HepG2 (cell line): Measurements from ENCODE around the gene HSPA1L. TPM values are rescaled to one million over a fixed set of nuclear protein-coding genes. Genes with fewer than 3 reads are reported as not detected.

Experiments used
- AGO2 ChIP-seq: fragments of 200-400 bp; formaldehyde crosslinking; optimal IDR thresholded peaks from 2 replicates; pipeline ENCODE3; 2017; ENCODE audit warnings: mild to moderate bottlenecking, low read depth, low read length, moderate library complexity
- CBFB ChIP-seq: sonication (generic); formaldehyde crosslinking; IDR thresholded peaks from 2 replicates; pipeline ENCODE4 v1.4.0; 2020; ENCODE audit warnings: missing genetic modification reagents
- GPN1 ChIP-seq: sonication (generic); formaldehyde crosslinking; IDR thresholded peaks from 2 replicates; pipeline ENCODE4 v1.5.1; 2020; ENCODE audit warnings: missing genetic modification reagents, borderline replicate concordance
- GTF3A ChIP-seq: sonication (generic); formaldehyde crosslinking; conservative IDR thresholded peaks from 2 replicates; pipeline ENCODE4 v1.4.0; 2020; ENCODE audit warnings: mild to moderate bottlenecking, missing genetic modification reagents
- HOXA3 ChIP-seq: sonication (generic); formaldehyde crosslinking; IDR thresholded peaks from 2 replicates; pipeline ENCODE4 v1.5.0; 2020; ENCODE audit warnings: missing genetic modification reagents
- KAT8 ChIP-seq: IDR thresholded peaks from 2 replicates; pipeline ENCODE4 v1.6.1; 2016; ENCODE audit warnings: missing genetic modification reagents, missing compliant biosample characterization
- KLF15 ChIP-seq: sonication (generic); formaldehyde crosslinking; IDR thresholded peaks from 2 replicates; pipeline ENCODE4 v1.8.1; 2023; ENCODE audit warnings: borderline replicate concordance, mild to moderate bottlenecking, inconsistent platforms, missing genetic modification reagents, mixed read lengths
- RARA ChIP-seq: IDR thresholded peaks from 2 replicates; pipeline ENCODE4 v1.6.1; 2016; ENCODE audit warnings: missing genetic modification reagents, missing compliant biosample characterization
- SAFB2 ChIP-seq: sonication (generic); formaldehyde crosslinking; IDR thresholded peaks from 2 replicates; pipeline ENCODE4 v1.5.1; 2020; ENCODE audit warnings: missing genetic modification reagents, low read depth, mild to moderate bottlenecking, borderline replicate concordance
- SAP130 ChIP-seq: IDR thresholded peaks from 2 replicates; pipeline ENCODE4 v1.6.1; 2016; ENCODE audit warnings: low read depth
- SOX13 ChIP-seq, 3 experiments: fragments of 450-650 bp in 1 of 3; sonication (generic) in 1 of 3; formaldehyde crosslinking in 1 of 3; IDR thresholded peaks in 2 of 3; conservative IDR thresholded peaks in 1 of 3; 2 replicates each; pipeline versions ENCODE4 v1.5.0 to v1.6.1; 2016 to 2020; ENCODE audit warnings: antibody characterized with exemption in 1 of 3, mild to moderate bottlenecking in 1 of 3, missing compliant biosample characterization in 1 of 3, missing genetic modification reagents in 1 of 3, moderate library complexity in 1 of 3
- SP4 ChIP-seq: sonication (generic); formaldehyde crosslinking; IDR thresholded peaks from 2 replicates; pipeline ENCODE4 v1.8.1; 2023; ENCODE audit warnings: mild to moderate bottlenecking, missing genetic modification reagents
- ZFP62 ChIP-seq: sonication (generic); formaldehyde crosslinking; IDR thresholded peaks from 2 replicates; pipeline ENCODE4 v1.4.0; 2020; ENCODE audit warnings: missing genetic modification reagents
- ZMYM2 ChIP-seq: sonication (generic); formaldehyde crosslinking; IDR thresholded peaks from 2 replicates; pipeline ENCODE4 v1.8.0; 2022; ENCODE audit warnings: mild to moderate bottlenecking, missing genetic modification reagents
- ZNF20 ChIP-seq: sonication (generic); formaldehyde crosslinking; IDR thresholded peaks from 2 replicates; pipeline ENCODE4 v1.4.0; 2020; ENCODE audit warnings: mild to moderate bottlenecking, moderate library complexity, missing genetic modification reagents
- ZNF264 ChIP-seq: sonication (generic); formaldehyde crosslinking; IDR thresholded peaks from 2 replicates; pipeline ENCODE4 v1.4.0; 2020; ENCODE audit warnings: missing genetic modification reagents
- ZNF292 ChIP-seq: sonication (generic); formaldehyde crosslinking; IDR thresholded peaks from 2 replicates; pipeline ENCODE4 v1.8.1; 2022; ENCODE audit warnings: mild to moderate bottlenecking, low read depth, missing genetic modification reagents, borderline replicate concordance
- ZNF335 ChIP-seq: sonication (generic); formaldehyde crosslinking; IDR thresholded peaks from 2 replicates; pipeline ENCODE4 v1.4.0; 2020; ENCODE audit warnings: missing genetic modification reagents
- ZNF569 ChIP-seq: sonication (generic); formaldehyde crosslinking; IDR thresholded peaks from 2 replicates; pipeline ENCODE4 v1.5.0; 2020; ENCODE audit warnings: mild to moderate bottlenecking, missing genetic modification reagents, moderate library complexity, borderline replicate concordance
- polyA plus RNA-seq, 8 experiments: library from polyadenylated mRNA; depleted of rRNA in 3 of 8; stranded (reverse) in 7 of 8; unstranded in 1 of 8; fragments of >200 nt; fragmentation: Illumina TruSeq in 4 of 8; extraction: Trizol in 4 of 8; gene quantifications; 2 replicates each; pipeline versions ENCODE4 v1.2.1 to v1.2.3, GENCODE V29; 2011 to 2016; ENCODE audit warnings: low read depth in 4 of 8, missing spikeins in 1 of 8, mixed read lengths in 1 of 8; ENCODE audit not compliant: insufficient read depth in 1 of 8
- total RNA-seq, 5 experiments: library from RNA; depleted of rRNA; stranded (reverse); fragments of >200 nt; fragmentation: Illumina TruSeq; extraction: Trizol; gene quantifications; 2 replicates each; pipeline ENCODE4 v1.2.3, GENCODE V29; 2016; ENCODE audit warnings: low read depth in 1 of 5
- TF ChIP-seq, protein P1 (sequence below): sonication (generic); formaldehyde crosslinking; IDR thresholded peaks from 2 replicates; pipeline ENCODE4 v1.4.0; 2020; ENCODE audit warnings: missing genetic modification reagents
- TF ChIP-seq, protein P2 (sequence below): IDR thresholded peaks from 2 replicates; pipeline ENCODE4 v1.6.1; 2016
- TF ChIP-seq, protein P3 (sequence below): IDR thresholded peaks from 2 replicates; pipeline ENCODE4 v1.6.1; 2016; ENCODE audit warnings: missing biosample characterization, missing genetic modification reagents, low read depth
- TF ChIP-seq, protein P4 (sequence below): sonication (generic); formaldehyde crosslinking; IDR thresholded peaks from 2 replicates; pipeline ENCODE4 v1.9.0; 2022; ENCODE audit warnings: missing genetic modification reagents, mild to moderate bottlenecking, borderline replicate concordance

HSPA1L gene
- total and polyA plus RNA-seq, 2 of the 13 experiments (the other 11 are each of a cell fraction or from before 2014, with no cell fraction given), result 0.55 to 1.0 TPM

DNA sequence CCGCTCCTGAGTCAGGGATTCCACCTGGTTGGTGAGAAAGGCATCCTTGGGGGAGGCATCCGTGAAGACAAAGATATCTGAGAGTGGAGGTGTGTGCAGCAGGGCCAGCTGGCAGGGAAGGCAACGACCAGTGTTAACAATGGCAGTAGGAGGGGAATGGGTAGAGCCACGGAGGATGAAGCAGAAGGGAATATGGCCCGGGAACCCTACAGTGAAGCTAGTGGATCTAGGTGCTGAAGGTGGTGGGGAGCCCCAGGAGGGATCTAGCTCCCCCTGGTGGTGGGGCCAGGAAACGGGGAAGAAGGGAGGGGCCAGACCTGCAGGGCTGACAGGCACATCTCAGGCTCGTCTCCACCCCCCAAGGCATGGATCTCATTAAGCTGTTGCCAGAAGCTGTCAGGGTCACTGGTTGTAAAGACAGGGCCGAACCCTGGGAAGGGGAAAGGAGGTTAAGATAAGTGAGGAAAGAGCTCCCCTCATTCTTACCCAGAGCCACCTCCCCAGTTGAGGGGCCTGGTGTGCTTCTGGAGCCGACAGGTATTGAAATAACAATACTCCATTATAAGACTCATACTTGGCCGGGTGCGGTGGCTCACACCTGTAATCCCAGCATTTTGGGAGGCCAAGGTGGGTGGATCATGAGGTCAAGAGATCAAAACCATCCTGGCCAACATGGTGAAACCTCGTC lies 45.3 kb downstream of the HSPA1L start (continued):
- TF ChIP-seq AGO2 (no peak), SAP130 (CRISPR knock-in tag) (peak; percentile 76), SAFB2 (CRISPR knock-in tag) (no peak), SOX13 (IDR thresholded peaks at IDR 0.05) (no peak), SOX13 (CRISPR knock-in tag; conservative IDR thresholded peaks at IDR 0.05 in 1 of 2, IDR thresholded peaks at IDR 0.05 in 1 of 2) (peak in 1 of 2 experiments; percentile 41; a peak in 1 of 4 replicates), ZNF264 (no peak), ZNF20 (no peak), ZNF569 (CRISPR knock-in tag) (no peak), KLF15 (CRISPR knock-in tag) (no peak), ZFP62 (no peak), SP4 (peak; percentile 38; the same call in 1 of the 2 replicates), ZMYM2 (CRISPR knock-in tag) (peak; percentile 77), ZNF292 (no peak), ZNF335 (peak; percentile 95), GPN1 (CRISPR knock-in tag) (no peak), RARA (0 out of 2 replicates have a peak, but pooled peaks have one; percentile 21), KAT8 (CRISPR knock-in tag) (peak; percentile 64; the same call in 1 of the 2 replicates), GTF3A (no peak), HOXA3 (peak; percentile 30; the same call in 1 of the 2 replicates), CBFB (CRISPR knock-in tag) (no peak)
- TF ChIP-seq, protein P1, sequence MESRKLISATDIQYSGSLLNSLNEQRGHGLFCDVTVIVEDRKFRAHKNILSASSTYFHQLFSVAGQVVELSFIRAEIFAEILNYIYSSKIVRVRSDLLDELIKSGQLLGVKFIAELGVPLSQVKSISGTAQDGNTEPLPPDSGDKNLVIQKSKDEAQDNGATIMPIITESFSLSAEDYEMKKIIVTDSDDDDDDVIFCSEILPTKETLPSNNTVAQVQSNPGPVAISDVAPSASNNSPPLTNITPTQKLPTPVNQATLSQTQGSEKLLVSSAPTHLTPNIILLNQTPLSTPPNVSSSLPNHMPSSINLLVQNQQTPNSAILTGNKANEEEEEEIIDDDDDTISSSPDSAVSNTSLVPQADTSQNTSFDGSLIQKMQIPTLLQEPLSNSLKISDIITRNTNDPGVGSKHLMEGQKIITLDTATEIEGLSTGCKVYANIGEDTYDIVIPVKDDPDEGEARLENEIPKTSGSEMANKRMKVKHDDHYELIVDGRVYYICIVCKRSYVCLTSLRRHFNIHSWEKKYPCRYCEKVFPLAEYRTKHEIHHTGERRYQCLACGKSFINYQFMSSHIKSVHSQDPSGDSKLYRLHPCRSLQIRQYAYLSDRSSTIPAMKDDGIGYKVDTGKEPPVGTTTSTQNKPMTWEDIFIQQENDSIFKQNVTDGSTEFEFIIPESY (CRISPR knock-in tag), result peak; percentile 64; the same call in 1 of the 2 replicates
- TF ChIP-seq, protein P2, sequence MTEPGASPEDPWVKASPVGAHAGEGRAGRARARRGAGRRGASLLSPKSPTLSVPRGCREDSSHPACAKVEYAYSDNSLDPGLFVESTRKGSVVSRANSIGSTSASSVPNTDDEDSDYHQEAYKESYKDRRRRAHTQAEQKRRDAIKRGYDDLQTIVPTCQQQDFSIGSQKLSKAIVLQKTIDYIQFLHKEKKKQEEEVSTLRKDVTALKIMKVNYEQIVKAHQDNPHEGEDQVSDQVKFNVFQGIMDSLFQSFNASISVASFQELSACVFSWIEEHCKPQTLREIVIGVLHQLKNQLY (CRISPR knock-in tag), result no peak; the same call in 1 of the 2 replicates
- TF ChIP-seq, protein P3, sequence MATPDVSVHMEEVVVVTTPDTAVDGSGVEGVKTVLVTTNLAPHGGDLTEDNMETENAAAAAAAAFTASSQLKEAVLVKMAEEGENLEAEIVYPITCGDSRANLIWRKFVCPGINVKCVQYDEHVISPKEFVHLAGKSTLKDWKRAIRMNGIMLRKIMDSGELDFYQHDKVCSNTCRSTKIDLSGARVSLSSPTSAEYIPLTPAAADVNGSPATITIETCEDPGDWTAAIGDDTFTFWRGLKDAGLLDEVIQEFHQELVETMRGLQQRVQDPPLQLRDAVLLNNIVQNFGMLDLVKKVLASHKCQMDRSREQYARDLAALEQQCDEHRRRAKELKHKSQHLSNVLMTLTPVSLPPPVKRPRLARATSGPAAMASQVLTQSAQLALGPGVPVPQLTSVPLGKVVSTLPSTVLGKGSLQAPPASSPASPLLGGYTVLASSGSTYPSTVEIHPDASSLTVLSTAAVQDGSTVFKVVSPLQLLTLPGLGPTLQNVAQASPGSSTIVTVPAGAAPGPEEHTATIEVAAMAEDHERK (CRISPR knock-in tag), result no peak
- TF ChIP-seq, protein P4, sequence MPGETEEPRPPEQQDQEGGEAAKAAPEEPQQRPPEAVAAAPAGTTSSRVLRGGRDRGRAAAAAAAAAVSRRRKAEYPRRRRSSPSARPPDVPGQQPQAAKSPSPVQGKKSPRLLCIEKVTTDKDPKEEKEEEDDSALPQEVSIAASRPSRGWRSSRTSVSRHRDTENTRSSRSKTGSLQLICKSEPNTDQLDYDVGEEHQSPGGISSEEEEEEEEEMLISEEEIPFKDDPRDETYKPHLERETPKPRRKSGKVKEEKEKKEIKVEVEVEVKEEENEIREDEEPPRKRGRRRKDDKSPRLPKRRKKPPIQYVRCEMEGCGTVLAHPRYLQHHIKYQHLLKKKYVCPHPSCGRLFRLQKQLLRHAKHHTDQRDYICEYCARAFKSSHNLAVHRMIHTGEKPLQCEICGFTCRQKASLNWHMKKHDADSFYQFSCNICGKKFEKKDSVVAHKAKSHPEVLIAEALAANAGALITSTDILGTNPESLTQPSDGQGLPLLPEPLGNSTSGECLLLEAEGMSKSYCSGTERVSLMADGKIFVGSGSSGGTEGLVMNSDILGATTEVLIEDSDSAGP (CRISPR knock-in tag), result peak; percentile 77
